ENCODE data around the gene FXYD6. TPM values are rescaled to one million over a fixed set of nuclear protein-coding genes. Genes with fewer than 3 reads are reported as not detected.
"Not testable (repeated sequence)": the region's sequence is repeated elsewhere in the genome, so short reads cannot be mapped to it uniquely, and the experiment has no call there.

The FXYD6 gene
- total and polyA plus RNA-seq, 9 donors, result 119 to 445 (median 264) TPM

DNA sequence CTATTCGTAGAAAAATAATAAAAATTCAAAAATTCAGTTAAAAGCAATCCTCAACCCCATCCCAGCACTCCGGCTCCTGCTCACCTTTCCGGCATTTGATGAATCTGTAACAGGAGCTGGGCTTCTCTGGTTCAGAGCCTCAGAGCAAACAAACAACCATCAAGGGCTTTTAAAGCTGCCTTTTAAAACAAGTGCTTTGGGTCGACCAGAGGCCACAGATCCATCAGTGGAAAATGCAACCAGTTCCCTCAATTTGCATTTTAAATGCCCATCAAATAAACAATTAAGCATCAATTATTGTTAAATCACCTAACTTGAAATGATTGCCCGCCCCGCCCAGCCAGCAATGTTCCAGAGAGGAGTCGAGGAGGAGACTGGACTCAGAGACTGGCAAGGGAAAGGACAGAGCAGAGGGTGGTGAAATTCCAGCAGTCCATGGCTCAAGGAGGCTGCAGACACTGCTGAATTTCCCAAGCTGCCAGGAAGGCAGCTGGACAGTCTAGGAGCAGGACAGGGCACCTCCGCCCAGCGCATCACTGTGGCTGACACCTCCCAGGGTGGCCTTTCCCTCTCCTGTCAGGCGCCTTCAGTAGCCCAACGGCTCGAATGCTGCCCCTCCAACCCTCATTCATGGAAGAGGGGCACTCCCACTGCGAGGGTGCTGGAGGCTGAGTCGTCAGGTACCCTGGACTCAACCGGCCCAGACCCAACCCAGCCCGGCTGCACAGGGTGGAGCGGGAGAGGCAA is 7.5 kb downstream of the FXYD6 start:
- peak overlapping the region in 1 of 2 donors; percentile 40 for H3K27ac ChIP-seq
- H3K27me3 ChIP-seq, result no peaks in the 10 kb centered on the region
- H3K9me3 ChIP-seq, result no peaks in the 10 kb centered on the region
- H3K4me1 ChIP-seq (ENCODE audit: insufficient read depth), result peaks cover 36% of the 10 kb centered on the region
- intact Hi-C loops (cut with DNase I), result no loop called here
- TF ChIP-seq, protein P1, sequence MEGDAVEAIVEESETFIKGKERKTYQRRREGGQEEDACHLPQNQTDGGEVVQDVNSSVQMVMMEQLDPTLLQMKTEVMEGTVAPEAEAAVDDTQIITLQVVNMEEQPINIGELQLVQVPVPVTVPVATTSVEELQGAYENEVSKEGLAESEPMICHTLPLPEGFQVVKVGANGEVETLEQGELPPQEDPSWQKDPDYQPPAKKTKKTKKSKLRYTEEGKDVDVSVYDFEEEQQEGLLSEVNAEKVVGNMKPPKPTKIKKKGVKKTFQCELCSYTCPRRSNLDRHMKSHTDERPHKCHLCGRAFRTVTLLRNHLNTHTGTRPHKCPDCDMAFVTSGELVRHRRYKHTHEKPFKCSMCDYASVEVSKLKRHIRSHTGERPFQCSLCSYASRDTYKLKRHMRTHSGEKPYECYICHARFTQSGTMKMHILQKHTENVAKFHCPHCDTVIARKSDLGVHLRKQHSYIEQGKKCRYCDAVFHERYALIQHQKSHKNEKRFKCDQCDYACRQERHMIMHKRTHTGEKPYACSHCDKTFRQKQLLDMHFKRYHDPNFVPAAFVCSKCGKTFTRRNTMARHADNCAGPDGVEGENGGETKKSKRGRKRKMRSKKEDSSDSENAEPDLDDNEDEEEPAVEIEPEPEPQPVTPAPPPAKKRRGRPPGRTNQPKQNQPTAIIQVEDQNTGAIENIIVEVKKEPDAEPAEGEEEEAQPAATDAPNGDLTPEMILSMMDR (IDR thresholded peaks at IDR 0.05), result no peak
- WGBS, 3 donors, result 79 to 87% (median 82%) methylated on average over 17 of the region's 17 CpGs
- H3K4me3 ChIP-seq, result no peak overlapping the region
- no peaks in the 10 kb centered on the region for H3K36me3 ChIP-seq
- DNase-seq, result no peak

DNA sequence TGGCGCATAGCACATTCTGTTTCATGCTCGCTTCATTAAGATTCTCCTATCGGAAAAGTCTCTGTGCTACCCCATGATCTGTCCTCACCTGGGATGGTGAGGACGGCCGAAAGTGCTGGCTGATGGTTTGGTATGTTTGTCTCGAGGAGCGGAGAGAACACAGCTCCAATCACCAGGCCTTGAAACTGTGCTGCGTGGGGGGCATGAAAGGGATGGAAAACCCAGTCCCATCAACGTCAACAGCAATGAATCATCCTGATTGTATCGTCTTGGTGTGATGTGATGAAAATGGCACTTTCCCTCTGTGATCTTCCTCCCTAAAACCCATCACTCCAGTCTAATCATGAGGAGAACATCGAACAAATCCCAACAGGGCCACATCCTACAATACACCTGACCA is 8.4 kb downstream of the FXYD6 start:
- no peaks in the 10 kb centered on the region for H3K27me3 ChIP-seq
- no peak for DNase-seq
- no peak overlapping the region for H3K27ac ChIP-seq
- TF ChIP-seq, protein P1 (IDR thresholded peaks at IDR 0.05), result no peak
- no peak for TF ChIP-seq POLR2A (IDR thresholded peaks at IDR 0.05)
- TF ChIP-seq EP300 (IDR thresholded peaks at IDR 0.05), result no peak
- H3K4me3 ChIP-seq, result no peak overlapping the region
- H3K4me1 ChIP-seq (ENCODE audit: insufficient read depth), result peaks cover 33% of the 10 kb centered on the region
- intact Hi-C loops (cut with DNase I), result no loop called here
- no peaks in the 10 kb centered on the region for H3K9me3 ChIP-seq
- 74 to 77% (median 77%) methylated on average over 11 of the region's 11 CpGs for WGBS, 3 donors
- H3K36me3 ChIP-seq, result no peaks in the 10 kb centered on the region

GRCh38 chr11:117866526-117866925 is 9.9 kb downstream of the FXYD6 start:
- DNase-seq, result no peak
- Histone ChIP-seq H3K36me3 (no peaks in the 10 kb centered on the region), H3K9me3 (no peaks in the 10 kb centered on the region), H3K27me3 (no peaks in the 10 kb centered on the region), H3K4me3 (no peak overlapping the region), H3K27ac (no peak overlapping the region), H3K4me1 (ENCODE audit: insufficient read depth) (peaks cover 31% of the 10 kb centered on the region)
- intact Hi-C loops (cut with DNase I), result no loop called here
- TF ChIP-seq POLR2A (IDR thresholded peaks at IDR 0.05) (no peak), EP300 (IDR thresholded peaks at IDR 0.05) (no peak)
- TF ChIP-seq, protein P1 (IDR thresholded peaks at IDR 0.05), result no peak
- 44 to 67% (median 55%) methylated on average over 5 of the region's 5 CpGs for WGBS, 3 donors

GRCh38 chr11:117865546-117865945 is 10.9 kb downstream of the FXYD6 start:
- H3K9me3 ChIP-seq; DNase-seq; intact Hi-C loops (cut with DNase I); H3K36me3 ChIP-seq; H3K27ac ChIP-seq; H3K4me3 ChIP-seq; H3K27me3 ChIP-seq: not testable (repeated sequence)
- 92 to 97% (median 97%) methylated on average over 13 of the region's 13 CpGs for WGBS, 3 donors
- H3K4me1 ChIP-seq (ENCODE audit: insufficient read depth), result peaks cover 34% of the 10 kb centered on the region

DNA sequence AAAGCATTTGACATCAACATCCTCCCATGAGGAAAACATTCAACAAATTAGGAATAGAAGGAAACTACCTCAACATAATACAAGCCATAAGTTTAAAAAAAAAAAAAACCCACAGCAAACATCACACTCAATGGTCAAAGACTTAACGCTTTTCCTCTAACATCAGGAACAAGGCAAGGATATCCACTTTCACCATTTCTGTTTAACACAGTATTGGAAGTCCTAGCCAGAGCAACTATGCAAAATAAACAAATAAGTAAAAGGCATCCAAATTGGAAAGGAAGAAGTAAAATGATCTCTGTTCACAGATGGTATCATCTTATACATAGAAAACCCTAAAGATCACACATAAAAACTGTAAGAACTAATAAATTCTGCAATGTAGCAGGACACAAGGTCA is 13.1 kb downstream of the FXYD6 start:
- TF ChIP-seq POLR2A (IDR thresholded peaks at IDR 0.05) (no peak), EP300 (IDR thresholded peaks at IDR 0.05) (no peak)
- TF ChIP-seq, protein P1 (IDR thresholded peaks at IDR 0.05), result no peak
- intact Hi-C loops (cut with DNase I), result no loop called here
- no peak for DNase-seq
- Histone ChIP-seq H3K4me1 (ENCODE audit: insufficient read depth) (peaks cover 36% of the 10 kb centered on the region), H3K27ac (no peak overlapping the region), H3K9me3 (no peaks in the 10 kb centered on the region), H3K4me3 (no peak overlapping the region), H3K27me3 (no peaks in the 10 kb centered on the region), H3K36me3 (no peaks in the 10 kb centered on the region)
- WGBS, 3 donors, result 91 to 94% (median 92%) methylated on average over 1 of the region's 1 CpG
